ENCODE data around the gene RPP25.
A peak's percentile ranks its signal among the peaks of the same experiment; 100 is the strongest.
"Not testable (repeated sequence)": the region's sequence is repeated elsewhere in the genome, so short reads cannot be mapped to it uniquely, and the experiment has no call there.

Gene RPP25

GRCh38 chr15:74937272-74937589 is 19.3 kb downstream of the RPP25 start:
- H3K4me3 ChIP-seq (ENCODE audit: low read depth, low read length): peak overlapping the region; percentile 87
- no peak for DNase-seq (ENCODE audit: low read depth)
- in situ Hi-C loops (cut with HindIII; ENCODE audit: low sequenced_read_pairs): no loop called here
- no peak for TF ChIP-seq CTCF (IDR thresholded peaks at IDR 0.05; ENCODE audit: low read depth, low read length, missing control alignments)

- H3K4me3 ChIP-seq (ENCODE audit: low read depth, low read length); DNase-seq (ENCODE audit: low read depth); in situ Hi-C loops (cut with HindIII; ENCODE audit: low sequenced_read_pairs): not testable (repeated sequence)
Measured at GRCh38 chr15:74935193-74935592, 21.4 kb downstream of the RPP25 start.

GRCh38 chr15:74933573-74933972 is 23.0 kb downstream of the RPP25 start:
- H3K4me3 ChIP-seq (ENCODE audit: low read depth, low read length): no peak overlapping the region
- in situ Hi-C loops (cut with HindIII; ENCODE audit: low sequenced_read_pairs): no loop called here
- TF ChIP-seq CTCF (IDR thresholded peaks at IDR 0.05; ENCODE audit: low read depth, low read length, missing control alignments): no peak
- DNase-seq (ENCODE audit: low read depth): no peak

- in situ Hi-C loops (cut with HindIII; ENCODE audit: low sequenced_read_pairs): no loop called here
- DNase-seq (ENCODE audit: low read depth): no peak
- no peak overlapping the region for H3K4me3 ChIP-seq (ENCODE audit: low read depth, low read length)
- no peak for TF ChIP-seq CTCF (IDR thresholded peaks at IDR 0.05; ENCODE audit: low read depth, low read length, missing control alignments)
Measured at GRCh38 chr15:74928771-74929198, 27.8 kb downstream of the RPP25 start.

- DNase-seq (ENCODE audit: low read depth): no peak
- in situ Hi-C loops (cut with HindIII; ENCODE audit: low sequenced_read_pairs): no loop called here
- H3K4me3 ChIP-seq (ENCODE audit: low read depth, low read length): no peak overlapping the region
- TF ChIP-seq CTCF (IDR thresholded peaks at IDR 0.05; ENCODE audit: low read depth, low read length, missing control alignments): no peak
Measured at GRCh38 chr15:74924525-74924924, 32.0 kb downstream of the RPP25 start.

- no peak overlapping the region for H3K4me3 ChIP-seq (ENCODE audit: low read depth, low read length)
- DNase-seq (ENCODE audit: low read depth): no peak
- TF ChIP-seq CTCF (IDR thresholded peaks at IDR 0.05; ENCODE audit: low read depth, low read length, missing control alignments): no peak
- in situ Hi-C loops (cut with HindIII; ENCODE audit: low sequenced_read_pairs): no loop called here
Measured at GRCh38 chr15:74920456-74920855, 36.1 kb downstream of the RPP25 start.

GRCh38 chr15:74917676-74918075 is 38.9 kb downstream of the RPP25 start:
- no peak for DNase-seq (ENCODE audit: low read depth)
- TF ChIP-seq CTCF (IDR thresholded peaks at IDR 0.05; ENCODE audit: low read depth, low read length, missing control alignments): no peak
- in situ Hi-C loops (cut with HindIII; ENCODE audit: low sequenced_read_pairs): no loop called here
- no peak overlapping the region for H3K4me3 ChIP-seq (ENCODE audit: low read depth, low read length)

GRCh38 chr15:74913799-74914198 is 42.8 kb downstream of the RPP25 start:
- DNase-seq (ENCODE audit: low read depth); in situ Hi-C loops (cut with HindIII; ENCODE audit: low sequenced_read_pairs): not testable (repeated sequence)

More at GRCh38 chr15:74913799-74914198, 42.8 kb downstream of the RPP25 start:
- H3K4me3 ChIP-seq (ENCODE audit: low read depth, low read length): not testable (repeated sequence)
